NCI-H1105 (cell line): Measurements from ENCODE around the gene DUSP3.

Source experiments
- DNase-seq: peaks from one replicate; lab custom pipeline; 2025; lab: John Stamatoyannopoulos, UW

Gene DUSP3

GRCh38 chr17:43778337-43779144 is at the start of gene DUSP3:
TSS of gene DUSP3 (minus strand) at chr17:43778977. CDS start at chr17:43778924, 53 bp downstream.
- peak; percentile 72 for DNase-seq

- no peak for DNase-seq
These were observed 48.8 kb upstream of the DUSP3 start for GRCh38 chr17:43827596-43827995.

- no peak for DNase-seq
These were observed 47.4 kb upstream of the DUSP3 start for GRCh38 chr17:43826206-43826605.

- no peak for DNase-seq
These were observed 46.8 kb upstream of the DUSP3 start for GRCh38 chr17:43825567-43825966.

GRCh38 chr17:43823350-43824084 is 44.7 kb upstream of the DUSP3 start:
- DNase-seq = no peak

- DNase-seq = no peak
These were observed 43.9 kb upstream of the DUSP3 start for GRCh38 chr17:43822570-43823190.

- DNase-seq = no peak
These were observed 42.0 kb upstream of the DUSP3 start for GRCh38 chr17:43820759-43821158.

- no peak for DNase-seq
These were observed 40.2 kb upstream of the DUSP3 start for GRCh38 chr17:43818966-43819365.

- DNase-seq = no peak
These were observed 39.0 kb upstream of the DUSP3 start for GRCh38 chr17:43817826-43818225.

GRCh38 chr17:43816336-43817320 is 37.9 kb upstream of the DUSP3 start:
- no peak for DNase-seq

- no peak for DNase-seq
These were observed 35.9 kb upstream of the DUSP3 start for GRCh38 chr17:43814714-43815113.

GRCh38 chr17:43814026-43814425 is 35.2 kb upstream of the DUSP3 start:
- DNase-seq = no peak

- no peak for DNase-seq
These were observed 34.6 kb upstream of the DUSP3 start for GRCh38 chr17:43813386-43813785.

- no peak for DNase-seq
These were observed 33.9 kb upstream of the DUSP3 start for GRCh38 chr17:43812396-43813265.

GRCh38 chr17:43810823-43811222 is 32.0 kb upstream of the DUSP3 start:
- DNase-seq = no peak

- no peak for DNase-seq
These were observed 31.5 kb upstream of the DUSP3 start for GRCh38 chr17:43810226-43810715.

GRCh38 chr17:43809121-43809520 is 30.3 kb upstream of the DUSP3 start:
- DNase-seq = no peak

- no peak for DNase-seq
These were observed 29.3 kb upstream of the DUSP3 start for GRCh38 chr17:43808076-43808475.

- DNase-seq = no peak
These were observed 26.3 kb upstream of the DUSP3 start for GRCh38 chr17:43805117-43805516.

GRCh38 chr17:43803758-43804157 is 25.0 kb upstream of the DUSP3 start:
- no peak for DNase-seq

- no peak for DNase-seq
These were observed 23.1 kb upstream of the DUSP3 start for GRCh38 chr17:43801844-43802243.
